Central memory CD4-positive, alpha-beta T cell (primary cell): ENCODE data around the gene ISX.

Source experiments
- DNase-seq: peaks from one replicate; pipeline ENCODE4 v3.0.0; 2022

The ISX gene

GRCh38 chr22:35114131-35114980, 48.4 kb downstream of the ISX start:
- DNase-seq, result no peak

- DNase-seq, result no peak
Observed at GRCh38 chr22:35115515-35115914, 49.6 kb downstream of the ISX start.

GRCh38 chr22:35116269-35116668, 50.3 kb downstream of the ISX start:
- DNase-seq, result no peak

GRCh38 chr22:35116817-35117216, 50.9 kb downstream of the ISX start:
- no peak for DNase-seq

DNA sequence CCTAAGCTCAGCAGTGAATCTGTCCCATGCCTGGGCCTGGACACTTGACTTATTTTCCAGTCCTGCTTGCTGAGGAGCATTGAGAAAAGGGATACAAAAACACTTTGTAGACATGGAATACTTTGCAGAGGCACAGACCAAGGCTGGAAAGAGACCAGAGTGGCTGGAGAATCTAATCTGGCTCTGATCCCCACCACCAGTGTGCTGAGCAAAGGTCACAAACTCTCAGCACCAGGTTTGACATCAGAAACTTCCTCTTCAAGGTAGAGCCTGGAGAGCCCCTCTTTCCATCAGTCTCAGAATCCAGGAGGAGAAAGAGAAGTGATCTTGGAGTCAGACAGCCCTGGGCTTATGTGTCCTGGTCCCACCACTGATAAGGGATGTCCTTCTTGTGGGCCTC, 53.5 kb downstream of the ISX start:
- DNase-seq, result no peak

DNA sequence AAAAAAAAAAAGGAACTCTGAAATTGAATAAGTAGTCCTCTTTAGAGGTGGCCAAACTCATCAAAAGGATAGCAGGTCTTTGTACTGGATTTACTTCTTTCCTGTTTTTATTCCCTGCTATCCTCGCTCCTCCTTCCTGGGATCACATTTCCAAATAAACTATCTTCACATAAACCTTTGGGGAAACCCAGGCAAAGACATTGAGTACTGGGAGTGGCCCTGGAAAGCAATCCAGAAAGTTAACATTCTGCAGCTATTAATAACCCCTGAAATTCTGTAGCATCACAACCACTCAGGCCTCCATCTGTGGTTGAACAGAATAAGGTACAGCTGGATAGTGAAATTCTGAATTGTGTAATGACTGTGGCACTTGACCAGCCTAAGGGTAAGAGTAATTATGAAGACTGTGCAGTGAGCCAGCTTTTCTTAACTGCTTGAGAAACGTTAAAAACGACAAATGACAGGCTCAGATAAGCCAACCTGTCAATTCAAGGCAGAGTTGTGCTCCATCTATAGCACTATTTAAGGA, 58.8 kb downstream of the ISX start:
- DNase-seq, result no peak

DNA sequence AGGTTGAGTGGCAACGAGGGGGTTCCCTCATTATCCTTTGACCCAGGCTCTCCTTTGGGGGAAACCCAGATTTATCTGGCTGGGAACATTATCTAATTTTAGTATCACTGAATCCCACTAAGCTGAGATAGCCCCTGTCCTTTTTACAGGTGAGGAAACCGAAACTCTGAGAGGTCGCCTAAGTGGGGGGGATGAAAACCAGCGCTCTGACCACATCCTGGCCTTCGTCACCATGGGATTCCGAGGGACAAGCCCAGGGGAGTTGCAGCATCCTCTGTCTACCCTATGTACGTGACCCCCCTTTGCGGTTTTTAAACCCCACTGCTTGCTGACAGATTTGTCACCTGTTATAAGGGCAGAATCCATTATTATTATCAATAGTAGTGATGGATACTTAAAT, 61.0 kb downstream of the ISX start:
- DNase-seq, result no peak

DNA sequence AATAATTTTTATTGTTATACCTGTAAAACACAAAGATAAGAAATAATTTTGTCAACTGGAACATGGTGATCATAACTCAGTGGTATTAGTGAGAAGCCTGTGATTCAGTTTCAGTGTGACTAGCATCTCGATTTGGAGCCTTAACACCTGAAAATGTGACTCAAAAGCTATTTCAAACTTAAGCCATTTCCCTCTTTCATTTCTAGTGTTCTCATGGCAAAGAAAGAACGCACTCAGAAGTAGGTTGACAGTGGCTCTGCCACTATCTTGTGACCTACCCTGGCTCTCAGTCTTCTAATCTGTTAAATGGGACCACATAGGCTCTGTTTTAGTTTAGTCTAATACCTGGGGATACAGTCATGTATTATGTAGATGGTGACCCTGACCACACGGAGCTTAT, 62.7 kb downstream of the ISX start:
- DNase-seq, result no peak

DNA sequence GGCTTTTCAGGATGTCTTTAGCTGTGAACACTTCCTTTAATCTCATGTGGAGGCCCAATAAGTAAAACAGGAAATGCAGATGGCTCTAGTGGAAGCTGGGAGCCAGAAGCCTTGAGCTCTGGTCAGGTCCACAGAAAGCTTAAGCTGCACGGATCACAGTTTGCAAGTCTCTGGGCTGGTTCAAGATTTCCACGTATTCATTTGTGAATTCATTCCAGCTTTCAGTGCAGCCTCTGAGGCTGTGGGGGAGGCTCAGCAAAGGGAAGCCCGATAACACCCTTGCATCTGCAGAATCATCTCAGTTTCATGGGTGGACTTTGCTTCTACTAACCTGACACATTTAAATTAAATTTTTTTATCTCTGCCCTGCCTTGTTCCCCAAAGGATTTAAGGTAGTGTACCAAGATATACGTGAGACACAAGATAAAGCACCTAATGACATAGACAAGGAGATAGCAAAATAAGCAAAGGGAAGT, 65.6 kb downstream of the ISX start:
- DNase-seq, result no peak

GRCh38 chr22:35132568-35132967, 66.6 kb downstream of the ISX start:
- DNase-seq, result no peak

GRCh38 chr22:35133702-35134380, 67.9 kb downstream of the ISX start:
- no peak for DNase-seq

DNA sequence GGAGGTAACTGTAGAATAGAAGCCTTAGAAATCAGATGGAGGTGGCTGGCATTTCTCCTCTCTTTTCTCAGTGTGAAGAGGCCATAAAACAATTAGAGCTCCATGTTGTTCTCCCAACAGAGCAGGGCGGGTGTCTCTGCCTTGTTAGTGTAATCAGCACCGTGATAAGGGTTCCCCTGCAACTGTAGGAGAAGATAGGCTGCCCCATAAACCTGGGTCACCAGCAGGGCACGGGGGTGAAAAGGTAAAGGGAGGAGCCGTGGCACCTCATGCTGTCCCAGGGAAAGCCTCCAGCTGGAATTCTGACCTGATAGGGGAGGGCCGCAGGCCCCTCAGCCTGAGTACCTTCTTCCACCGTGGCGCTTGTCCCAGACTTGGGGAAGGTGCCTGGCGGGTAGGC, 68.7 kb downstream of the ISX start:
- no peak for DNase-seq

- no peak for DNase-seq
Observed at GRCh38 chr22:35135165-35135564, 69.2 kb downstream of the ISX start.
